Occipital lobe (tissue), 3 donors: ENCODE data around the gene VPS39. TPM values are rescaled to one million over a fixed set of nuclear protein-coding genes. Genes with fewer than 3 reads are reported as not detected.

Experiments
- DNase-seq: peaks from one replicate; lab custom pipeline; 2025; lab: John Stamatoyannopoulos, UW
- small RNA-seq: library from RNA; depleted of rRNA; stranded (forward); fragments of <200 nt; gene quantifications from one replicate; pipeline ENCODE3, GENCODE V24; 2014
- total RNA-seq: library from RNA; depleted of rRNA; stranded (reverse); fragments of >200 nt; gene quantifications from one replicate; pipeline ENCODE4 v1.2.3, GENCODE V29; 2014

Gene VPS39
- total RNA-seq, 1 donor from 2014 or later: 52.3 TPM

DNA sequence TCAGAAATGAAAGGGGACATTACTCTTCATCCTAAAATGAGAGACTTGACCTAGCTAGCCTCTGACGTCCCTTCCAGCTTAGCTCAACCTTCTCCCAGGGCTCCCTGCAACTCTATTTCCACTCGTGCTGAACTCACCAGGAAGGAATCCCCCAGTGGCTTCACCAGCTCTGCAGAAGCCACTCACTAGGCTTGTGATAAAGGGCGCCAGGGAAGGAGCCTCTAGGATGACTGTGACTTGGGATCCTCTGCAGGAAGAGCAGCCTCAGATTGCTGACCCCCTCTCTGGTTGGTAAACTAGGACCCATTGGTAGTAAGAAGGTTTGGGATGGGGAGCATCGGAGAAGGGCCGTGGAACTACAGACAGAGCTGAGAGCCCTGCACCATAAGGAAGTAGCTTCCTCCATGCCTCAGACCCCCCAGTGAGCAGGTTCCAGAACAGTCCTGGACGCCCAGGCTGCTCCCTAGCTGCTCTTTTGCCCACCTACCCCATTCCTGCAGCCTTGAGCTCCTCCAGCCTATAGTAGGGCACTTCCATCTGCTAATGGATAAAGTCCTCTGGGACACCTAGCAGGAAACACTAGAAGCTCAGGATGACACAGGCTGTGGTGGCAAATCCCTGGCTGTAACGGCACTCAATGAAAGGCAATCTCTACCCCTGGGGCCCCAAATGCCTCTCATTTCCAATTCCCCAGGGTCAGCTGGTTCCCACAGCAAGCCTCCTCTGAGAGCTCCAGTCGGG lies 77.7 kb downstream of the VPS39 start:
- no peak for DNase-seq

DNA sequence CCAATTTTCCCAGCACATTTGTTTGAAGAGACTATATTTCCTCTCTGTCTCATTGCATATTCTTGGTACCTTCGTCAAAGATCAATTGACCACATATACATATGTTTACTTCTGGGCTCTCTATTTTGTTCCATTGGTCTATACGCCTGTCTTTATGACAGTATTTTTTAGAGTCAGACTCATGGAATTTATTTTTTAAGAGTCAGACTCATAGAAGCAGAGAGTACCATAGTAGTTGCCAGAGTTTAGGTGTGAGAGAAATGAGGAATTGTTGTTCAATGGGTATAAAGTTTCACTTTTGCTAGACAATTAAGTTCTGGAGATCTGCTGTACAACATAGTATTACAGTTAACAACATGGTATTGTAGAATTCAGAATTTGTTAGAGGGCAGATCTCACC lies 78.7 kb downstream of the VPS39 start:
- no peak for DNase-seq

DNA sequence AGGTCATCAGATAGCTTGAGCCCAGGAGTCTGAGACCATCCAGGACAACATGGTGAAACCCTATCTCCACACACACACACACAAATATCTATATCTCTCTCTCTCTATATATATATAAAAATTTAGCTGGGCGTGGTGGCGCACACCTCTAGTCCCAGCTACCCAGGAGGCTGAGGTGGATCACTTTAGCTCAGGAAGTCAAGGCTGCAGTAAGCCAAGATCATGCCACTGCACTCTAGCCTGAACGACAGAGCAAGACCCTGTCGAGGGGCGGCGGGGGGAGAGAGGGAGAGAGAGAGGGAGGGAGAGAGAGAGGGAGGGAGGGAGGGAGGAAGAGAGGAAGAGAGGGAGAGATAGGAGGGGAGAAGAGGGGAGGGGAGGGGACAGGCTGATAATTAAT lies 79.6 kb downstream of the VPS39 start:
- no peak for DNase-seq

DNA sequence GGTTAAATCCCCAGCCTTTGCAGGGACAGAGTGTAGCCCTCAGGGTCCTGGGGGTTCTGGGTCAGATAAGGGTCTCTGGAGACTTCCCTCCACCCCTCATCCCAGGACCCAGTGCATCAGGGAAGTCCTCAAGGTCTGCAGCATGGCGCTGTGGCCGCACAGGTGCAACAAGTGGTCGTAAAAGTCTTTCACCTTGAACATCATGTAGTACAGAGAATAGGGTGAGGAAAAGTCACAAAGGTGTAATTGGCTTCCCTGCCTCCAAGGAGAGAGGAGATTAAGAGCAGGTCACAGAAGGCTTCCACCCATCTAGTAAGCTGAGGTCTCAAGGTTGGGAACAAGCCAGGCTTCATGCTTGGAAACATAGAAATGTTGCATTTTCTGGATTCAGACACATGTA lies 84.6 kb downstream of the VPS39 start:
- DNase-seq: no peak

DNA sequence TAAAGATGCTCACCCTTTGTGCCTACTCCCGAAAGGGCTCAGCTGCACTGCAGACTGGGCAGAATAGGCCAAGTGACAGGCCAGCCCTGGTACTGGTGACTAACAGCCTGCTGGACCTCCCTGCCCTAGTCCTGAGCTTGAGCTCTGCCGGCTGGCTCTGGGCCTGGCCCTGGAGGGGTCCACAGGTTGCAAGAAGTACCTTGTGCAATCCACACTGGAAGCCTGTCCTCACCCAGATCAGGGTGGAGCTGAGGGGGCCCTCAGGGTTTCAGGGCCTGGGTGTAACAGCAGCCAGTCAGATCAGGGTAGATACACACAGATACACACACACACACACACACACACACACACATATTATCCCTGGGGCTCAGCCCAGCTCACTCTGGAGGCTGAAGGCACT lies 86.4 kb downstream of the VPS39 start:
- no peak for DNase-seq

DNA sequence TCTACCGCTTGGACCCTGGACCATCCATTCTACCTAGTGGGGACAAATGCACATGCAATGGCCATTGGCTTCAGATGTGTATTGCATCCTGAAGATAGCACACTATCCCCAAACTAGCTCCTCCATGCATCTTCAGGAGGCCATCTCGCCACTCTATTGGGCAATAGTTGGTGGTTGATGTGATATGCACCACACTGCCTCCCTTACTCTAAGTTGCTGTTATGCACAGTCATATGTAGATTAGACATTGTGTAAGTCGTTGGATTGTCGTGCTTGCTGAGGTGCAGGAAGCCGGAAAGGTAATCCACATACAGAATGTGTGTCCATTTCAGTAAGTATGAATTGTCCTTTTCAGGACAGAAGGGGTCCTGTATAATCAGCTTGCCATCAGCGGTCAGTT lies 87.1 kb downstream of the VPS39 start:
- DNase-seq: no peak

DNA sequence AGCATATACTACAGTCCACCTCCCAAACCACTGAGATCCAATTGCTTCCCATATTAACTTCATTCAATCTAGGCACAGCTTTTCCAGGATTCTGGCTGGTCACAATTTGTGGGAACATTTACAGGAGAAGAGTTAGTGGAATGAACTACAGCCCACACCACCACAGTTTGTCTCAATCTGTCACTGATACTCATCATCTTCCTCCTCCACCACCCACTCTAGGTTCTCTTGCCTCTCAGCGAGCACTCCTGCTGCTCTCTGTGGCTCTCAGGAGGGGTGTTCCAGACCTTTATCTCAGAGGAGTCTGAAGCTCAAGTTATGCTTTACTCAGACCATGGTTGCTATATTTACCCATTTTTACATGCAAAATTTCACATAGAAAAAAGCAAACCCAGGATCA lies 87.8 kb downstream of the VPS39 start:
- DNase-seq: no peak

DNA sequence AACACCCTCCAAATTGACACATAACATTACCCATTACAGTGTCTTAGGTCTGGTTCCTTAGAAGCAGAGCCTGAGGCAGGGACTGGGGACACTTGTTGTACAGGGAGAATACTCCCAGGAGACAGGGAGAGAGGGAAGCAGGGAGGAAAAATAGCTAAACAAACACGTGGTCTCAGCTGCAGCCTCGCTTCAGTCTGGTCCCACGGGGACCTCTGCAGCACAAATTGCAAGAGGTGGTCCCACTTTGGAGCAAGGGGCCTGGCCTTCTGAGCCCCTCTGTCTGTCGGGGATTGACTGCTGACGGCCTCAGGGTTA lies 88.7 kb downstream of the VPS39 start:
- no peak for DNase-seq

DNA sequence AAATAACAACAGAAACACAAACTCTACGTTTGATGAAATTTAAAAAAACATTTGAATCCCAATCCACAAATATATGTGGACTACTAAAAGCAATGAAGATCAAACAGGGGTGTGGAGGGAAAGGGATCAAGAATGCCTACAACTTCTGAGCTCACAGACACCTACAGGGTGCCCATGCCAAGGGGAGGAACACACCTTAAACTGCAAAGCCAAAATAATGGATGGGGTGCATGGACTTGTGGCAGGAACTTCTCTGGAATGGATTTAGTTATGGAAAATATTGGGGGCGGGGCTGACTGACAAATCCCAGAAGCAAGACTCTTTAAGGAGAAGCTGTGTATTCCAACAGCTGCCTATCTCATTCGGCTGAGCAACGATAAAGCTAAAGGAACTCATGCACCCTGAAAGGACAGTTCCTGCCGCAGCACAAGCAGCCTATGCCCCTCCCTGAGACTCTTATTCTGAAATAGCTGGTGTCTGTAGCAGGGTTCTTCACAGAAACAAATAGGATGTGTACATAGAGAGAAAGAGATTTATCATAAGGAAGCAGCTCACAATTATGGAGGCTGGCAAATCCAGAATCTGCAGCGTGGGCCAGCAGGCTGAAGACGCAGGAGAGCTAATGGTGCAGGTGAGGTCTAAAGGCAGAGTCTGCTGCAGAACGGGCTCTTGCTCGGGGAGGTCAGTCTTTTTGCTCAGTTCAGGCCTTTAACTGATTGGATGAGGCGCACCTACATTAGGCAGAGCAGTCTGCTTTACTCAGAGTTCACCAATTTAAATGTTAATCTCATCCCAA lies 89.3 kb downstream of the VPS39 start:
- no peak for DNase-seq

DNA sequence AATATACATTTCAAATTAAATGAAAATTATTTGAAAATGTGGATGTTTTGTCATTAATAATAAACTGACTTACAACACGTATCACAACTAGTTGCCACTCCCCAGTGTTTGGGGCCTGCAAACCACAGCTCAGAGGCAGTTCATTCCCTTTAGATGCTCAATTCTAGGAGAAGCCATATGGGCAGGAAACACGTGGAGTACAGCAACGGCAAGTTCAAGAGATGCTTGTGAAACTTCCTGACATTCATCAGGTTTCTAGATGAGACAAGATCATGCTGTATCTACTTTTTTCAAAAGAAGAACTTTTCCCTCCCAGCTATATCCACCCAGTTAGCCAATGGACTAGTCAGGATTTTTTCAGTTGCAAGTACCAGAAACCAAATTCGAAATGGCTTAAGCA lies 96.2 kb downstream of the VPS39 start:
- no peak for DNase-seq

DNA sequence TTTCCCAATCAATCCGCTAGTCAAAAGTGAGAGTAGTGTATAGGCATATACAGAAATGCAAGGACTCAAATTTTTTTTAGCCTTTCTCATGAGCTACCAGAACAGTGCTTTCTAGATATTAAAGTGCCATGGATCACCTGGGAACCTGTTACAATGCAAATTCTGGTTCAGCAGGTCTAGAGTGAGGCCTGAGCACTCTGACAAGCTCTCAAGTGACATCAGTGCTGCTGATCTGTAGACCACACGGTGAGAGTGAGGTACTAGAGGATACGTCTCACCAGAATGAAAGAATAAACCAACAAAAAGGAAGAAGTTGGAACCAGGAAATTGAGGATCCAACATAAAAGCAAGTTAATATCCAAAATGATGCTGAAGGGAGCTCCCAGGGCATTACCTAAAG lies 97.7 kb downstream of the VPS39 start:
- DNase-seq: no peak

DNA sequence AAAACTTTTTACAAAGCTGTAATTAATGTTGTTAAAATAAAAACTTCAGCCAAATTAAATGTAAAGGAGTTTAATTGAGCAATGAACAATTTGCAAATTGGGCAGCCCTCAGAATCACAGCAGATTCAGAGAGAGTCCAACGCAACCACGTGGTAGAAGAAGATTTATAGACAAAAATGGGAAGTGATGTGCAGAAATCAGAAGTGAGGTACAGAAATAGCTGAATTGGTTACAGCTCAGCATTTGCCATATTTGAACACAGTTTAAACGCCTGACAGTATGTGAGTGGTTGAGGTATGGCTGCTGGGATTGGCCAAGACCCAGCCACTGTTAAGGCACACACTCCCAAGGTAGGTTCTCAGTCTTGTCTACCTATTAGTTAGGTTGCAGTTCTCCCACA lies 99.3 kb downstream of the VPS39 start:
- no peak for DNase-seq

Small RNAs within 50 kb of the gene (small RNA-seq; reads per million reads assigned to genes)
- 0.26 reads per million for gene MIR627

Other genes with a start within 250 kb of the VPS39 start
- 2.2 TPM for gene EHD4, start 235.7 kb downstream of the VPS39 start, total RNA-seq
- not detected for gene PLA2G4E, start 187.3 kb downstream of the VPS39 start, total RNA-seq
- not detected for gene PLA2G4D, start 113.7 kb downstream of the VPS39 start, total RNA-seq
- gene PLA2G4F, start 51.7 kb downstream of the VPS39 start, total RNA-seq: not detected
- gene GANC, start 64.9 kb upstream of the VPS39 start, total RNA-seq: 13.6 TPM
- gene TMEM87A, start 65.1 kb upstream of the VPS39 start, total RNA-seq: 67.4 TPM
- 1.1 TPM for gene CAPN3, start 151.2 kb upstream of the VPS39 start, total RNA-seq